ENCODE results near the gene MRM2.

The MRM2 gene

GRCh38 chr7:2264158-2264557 is 22.2 kb upstream of the MRM2 start:
- no peak for FAIRE-seq

GRCh38 chr7:2263176-2263575 is 21.2 kb upstream of the MRM2 start:
- FAIRE-seq: no peak

GRCh38 chr7:2261611-2262010 is 19.6 kb upstream of the MRM2 start:
- no peak for FAIRE-seq

GRCh38 chr7:2260820-2261219 is 18.8 kb upstream of the MRM2 start:
- FAIRE-seq: no peak

GRCh38 chr7:2259480-2259879 is 17.5 kb upstream of the MRM2 start:
- no peak for FAIRE-seq

GRCh38 chr7:2258661-2259365 is 16.8 kb upstream of the MRM2 start:
- no peak for FAIRE-seq

- FAIRE-seq: no peak
Measured at GRCh38 chr7:2257651-2258050, 15.6 kb upstream of the MRM2 start.

GRCh38 chr7:2257046-2257551 is 15.1 kb upstream of the MRM2 start:
- no peak for FAIRE-seq

GRCh38 chr7:2256306-2257045 is 14.5 kb upstream of the MRM2 start:
- no peak for FAIRE-seq

- FAIRE-seq: no peak
Measured at GRCh38 chr7:2255145-2256139, 13.4 kb upstream of the MRM2 start.

- no peak for FAIRE-seq
Measured at GRCh38 chr7:2254429-2255144, 12.6 kb upstream of the MRM2 start.

- no peak for FAIRE-seq
Measured at GRCh38 chr7:2253525-2254244, 11.7 kb upstream of the MRM2 start.

- FAIRE-seq: no peak
Measured at GRCh38 chr7:2253021-2253420, 11.0 kb upstream of the MRM2 start.

- FAIRE-seq: no peak
Measured at GRCh38 chr7:2251841-2252771, 10.1 kb upstream of the MRM2 start.

- FAIRE-seq: no peak
Measured at GRCh38 chr7:2251381-2251780, 9.4 kb upstream of the MRM2 start.

GRCh38 chr7:2249744-2250323 is 7.8 kb upstream of the MRM2 start:
- no peak for FAIRE-seq

GRCh38 chr7:2248984-2249694 is 7.1 kb upstream of the MRM2 start:
- no peak for FAIRE-seq

- no peak for FAIRE-seq
Measured at GRCh38 chr7:2247141-2247995, 5.4 kb upstream of the MRM2 start.

Measured in A204.1 (cell line).